Stimulated activated CD4-positive, alpha-beta T cell treated with anti-CD3 and anti-CD28 coated beads, Interleukin-1b, Interleukin-23, amount 100 ng/mL, for 1 hour (primary cell): ENCODE data around the gene FITM1.
"Not testable (repeated sequence)": the region's sequence is repeated elsewhere in the genome, so short reads cannot be mapped to it uniquely, and the experiment has no call there.

ENCODE experiments used
- DNase-seq, 2 donors: peaks; one replicate each; pipeline ENCODE4 v3.0.0-alpha.2; 2020; ENCODE audit warnings: low read depth in 2 of 2

FITM1 gene

DNA sequence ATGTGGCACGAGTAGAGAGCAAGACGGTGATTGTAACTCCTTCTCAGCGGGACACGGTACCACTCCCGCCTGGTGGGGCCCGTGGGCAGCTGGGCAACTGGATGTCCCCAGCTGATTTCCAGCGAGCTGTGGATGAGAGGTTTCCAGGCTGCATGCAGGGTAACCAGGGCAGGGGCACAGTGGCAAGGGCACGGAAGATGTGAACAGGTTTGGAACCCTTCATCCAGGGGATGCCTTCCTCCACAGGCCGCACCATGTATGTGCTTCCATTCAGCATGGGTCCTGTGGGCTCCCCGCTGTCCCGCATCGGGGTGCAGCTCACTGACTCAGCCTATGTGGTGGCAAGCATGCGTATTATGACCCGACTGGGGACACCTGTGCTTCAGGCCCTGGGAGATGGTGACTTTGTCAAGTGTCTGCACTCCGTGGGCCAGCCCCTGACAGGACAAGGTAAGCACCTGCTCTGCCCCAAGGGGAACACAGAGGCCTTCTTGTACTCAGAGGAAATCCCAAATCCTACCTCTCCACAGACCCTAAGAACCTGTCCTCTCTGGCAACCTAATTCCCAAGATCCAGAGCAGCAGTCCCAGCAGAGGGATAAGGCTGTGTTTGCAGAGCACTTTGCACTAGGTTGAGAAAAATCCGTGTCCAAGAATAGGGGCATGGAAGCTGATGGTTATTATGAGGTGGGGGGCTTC is 32.1 kb upstream of the FITM1 start:
- DNase-seq, result no peak

DNA sequence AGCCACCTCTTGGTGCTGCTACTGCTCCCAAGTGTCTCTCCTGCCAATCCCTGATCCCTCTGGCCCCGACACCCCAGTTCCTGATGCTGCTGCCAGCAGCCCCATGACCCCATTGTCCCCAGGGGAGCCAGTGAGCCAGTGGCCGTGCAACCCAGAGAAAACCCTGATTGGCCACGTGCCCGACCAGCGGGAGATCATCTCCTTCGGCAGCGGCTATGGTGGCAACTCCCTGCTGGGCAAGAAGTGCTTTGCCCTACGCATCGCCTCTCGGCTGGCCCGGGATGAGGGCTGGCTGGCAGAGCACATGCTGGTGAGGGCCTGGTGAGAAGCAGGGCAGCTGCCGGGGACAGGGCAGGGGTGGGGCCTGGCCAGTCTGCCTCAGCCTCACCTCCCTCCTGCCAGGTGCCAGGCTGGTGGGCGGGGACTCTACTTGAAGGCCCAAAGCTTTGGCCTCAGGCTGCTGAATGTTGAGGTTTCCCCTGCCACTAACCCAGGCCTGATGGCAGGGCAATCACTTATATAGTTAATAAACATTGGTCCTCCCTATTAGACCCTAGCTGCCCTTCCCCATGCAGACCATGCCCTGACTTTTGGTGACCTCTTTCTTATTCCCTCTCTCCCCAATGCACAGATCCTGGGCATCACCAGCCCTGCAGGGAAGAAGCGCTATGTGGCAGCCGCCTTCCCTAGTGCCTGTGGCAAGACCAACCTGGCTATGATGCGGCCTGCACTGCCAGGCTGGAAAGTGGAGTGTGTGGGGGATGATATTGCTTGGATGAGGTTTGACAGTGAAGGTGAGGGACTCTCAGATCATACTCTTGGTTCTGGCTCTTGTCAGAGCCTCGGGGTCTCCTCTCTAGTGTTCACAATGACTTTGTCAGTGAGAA is 31.3 kb upstream of the FITM1 start:
- no peak for DNase-seq

DNA sequence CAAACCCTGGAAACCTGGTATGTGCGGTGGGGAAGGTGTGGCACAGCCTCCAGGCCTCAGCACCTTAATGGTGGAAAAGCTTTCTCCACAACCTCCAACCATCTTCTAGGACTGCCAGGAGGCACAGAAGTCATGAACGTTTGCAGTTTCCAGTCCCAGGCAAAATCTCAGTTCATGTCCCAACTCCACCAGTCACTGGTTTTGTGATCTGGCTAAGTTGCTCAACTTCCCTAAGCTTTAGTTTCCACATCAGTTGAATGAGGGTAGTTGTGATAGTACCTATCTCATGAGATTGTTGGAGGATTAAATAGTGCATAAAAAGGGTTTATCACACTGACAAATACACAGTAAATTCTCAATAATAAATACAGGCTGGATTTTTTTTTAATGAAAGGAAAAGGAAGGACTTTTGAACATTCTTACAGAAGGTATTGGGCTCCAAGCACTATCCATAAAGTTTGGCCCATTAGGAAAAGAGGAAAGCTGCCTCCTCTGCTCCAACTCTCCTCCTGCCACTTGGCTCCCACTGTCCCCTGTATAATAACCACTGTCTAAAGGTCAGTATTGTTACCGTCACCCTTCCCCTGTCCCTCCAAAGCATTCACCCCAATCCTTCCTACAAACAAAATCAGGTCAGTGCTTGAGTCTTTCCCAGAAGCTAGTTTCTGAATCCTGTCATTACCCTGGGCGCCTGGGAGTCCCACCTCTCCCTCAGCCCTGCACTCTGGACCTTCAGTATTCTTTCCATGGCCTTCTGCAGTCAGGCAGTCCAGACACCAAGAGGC is 30.1 kb upstream of the FITM1 start:
- DNase-seq, result no peak

DNA sequence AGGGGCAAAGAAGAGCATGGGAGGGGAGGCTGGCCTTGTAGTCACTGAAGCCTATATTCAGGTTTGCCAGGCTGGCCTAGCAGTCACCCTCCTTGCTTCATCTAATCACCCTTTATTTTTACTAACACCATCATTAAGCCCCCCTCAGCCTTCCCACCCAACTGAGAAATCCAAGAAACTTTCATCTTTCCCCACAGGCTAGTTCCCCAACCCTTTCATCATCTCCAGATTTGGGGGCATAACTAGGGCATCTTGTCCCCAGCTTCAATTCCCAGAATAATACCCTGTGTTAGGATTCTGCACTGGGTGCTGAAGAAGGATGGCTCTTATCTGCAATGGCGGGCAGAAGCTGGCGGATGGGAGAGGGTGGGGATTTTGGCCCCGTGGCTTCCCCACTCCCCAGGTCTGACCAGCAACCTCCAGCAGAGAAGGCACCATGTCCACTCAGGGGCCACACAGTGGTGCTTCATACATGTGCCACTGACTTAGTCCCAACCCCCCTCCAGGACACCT is 29.4 kb upstream of the FITM1 start:
- DNase-seq, result no peak

DNA sequence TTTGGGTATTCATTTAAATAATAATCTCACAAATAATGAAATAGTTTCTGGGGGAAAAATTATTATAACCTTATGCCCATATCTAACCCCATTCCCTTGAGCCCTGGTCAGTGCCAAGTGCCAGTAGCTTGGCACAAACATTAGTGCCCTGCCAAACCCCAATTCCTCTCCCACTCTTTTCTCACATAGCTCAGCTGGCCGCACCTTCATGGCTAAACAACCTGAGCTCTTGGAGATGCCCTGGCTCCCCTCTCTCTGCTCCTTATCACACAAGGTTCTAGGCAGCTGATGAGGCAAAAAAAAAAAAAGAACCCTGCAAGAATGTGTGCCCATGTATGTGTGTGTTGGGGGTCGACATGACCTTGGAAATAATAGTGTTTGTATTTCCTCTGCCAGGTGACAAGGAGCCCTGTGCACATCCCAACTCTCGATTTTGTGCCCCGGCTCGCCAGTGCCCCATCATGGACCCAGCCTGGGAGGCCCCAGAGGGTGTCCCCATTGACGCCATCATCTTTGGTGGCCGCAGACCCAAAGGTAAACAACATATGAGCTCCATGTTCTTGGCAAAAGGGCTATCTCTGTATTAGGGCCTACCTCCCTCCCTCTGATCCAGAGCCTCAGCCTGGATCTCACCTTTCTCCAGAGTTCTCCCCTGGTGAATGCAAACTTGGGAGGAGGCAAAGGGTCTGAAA is 28.0 kb upstream of the FITM1 start:
- DNase-seq, result no peak

DNA sequence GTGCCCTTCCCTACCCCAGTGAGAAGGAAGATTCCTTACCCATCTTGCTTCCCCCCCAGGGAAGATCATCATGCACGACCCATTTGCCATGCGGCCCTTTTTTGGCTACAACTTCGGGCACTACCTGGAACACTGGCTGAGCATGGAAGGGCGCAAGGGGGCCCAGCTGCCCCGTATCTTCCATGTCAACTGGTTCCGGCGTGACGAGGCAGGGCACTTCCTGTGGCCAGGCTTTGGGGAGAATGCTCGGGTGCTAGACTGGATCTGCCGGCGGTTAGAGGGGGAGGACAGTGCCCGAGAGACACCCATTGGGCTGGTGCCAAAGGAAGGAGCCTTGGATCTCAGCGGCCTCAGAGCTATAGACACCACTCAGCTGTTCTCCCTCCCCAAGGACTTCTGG is 27.0 kb upstream of the FITM1 start:
- DNase-seq, result no peak

DNA sequence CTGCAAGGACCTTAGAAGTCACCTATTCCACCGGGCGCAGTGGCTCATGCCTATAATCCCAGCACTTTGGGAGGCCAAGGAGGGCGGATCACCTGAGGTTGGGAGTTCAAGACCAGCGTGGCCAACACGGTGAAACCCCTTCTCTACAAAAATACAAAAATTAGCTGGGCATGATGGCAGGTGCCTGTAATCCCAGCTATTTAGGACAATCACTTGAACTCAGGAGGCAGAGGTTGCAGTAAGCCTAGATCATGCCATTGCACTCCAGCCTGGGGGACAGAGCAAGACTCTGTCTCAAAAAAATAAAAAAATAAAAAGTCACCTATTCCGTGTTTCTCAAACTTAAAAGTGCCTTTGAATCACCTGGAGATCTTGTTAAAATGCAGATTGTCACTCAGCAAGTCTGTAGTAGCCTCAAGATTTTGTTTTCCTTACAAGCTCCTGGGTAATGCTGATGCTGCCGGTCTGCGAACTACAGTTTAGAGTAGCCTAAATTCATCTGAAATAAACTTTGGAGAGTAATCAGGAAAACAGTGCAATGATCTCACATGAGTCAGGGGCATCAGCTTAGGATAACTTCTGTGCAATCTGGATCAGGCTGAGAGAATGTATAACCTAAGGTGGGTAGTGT is 24.7 kb upstream of the FITM1 start:
- DNase-seq, result not testable (repeated sequence)

DNA sequence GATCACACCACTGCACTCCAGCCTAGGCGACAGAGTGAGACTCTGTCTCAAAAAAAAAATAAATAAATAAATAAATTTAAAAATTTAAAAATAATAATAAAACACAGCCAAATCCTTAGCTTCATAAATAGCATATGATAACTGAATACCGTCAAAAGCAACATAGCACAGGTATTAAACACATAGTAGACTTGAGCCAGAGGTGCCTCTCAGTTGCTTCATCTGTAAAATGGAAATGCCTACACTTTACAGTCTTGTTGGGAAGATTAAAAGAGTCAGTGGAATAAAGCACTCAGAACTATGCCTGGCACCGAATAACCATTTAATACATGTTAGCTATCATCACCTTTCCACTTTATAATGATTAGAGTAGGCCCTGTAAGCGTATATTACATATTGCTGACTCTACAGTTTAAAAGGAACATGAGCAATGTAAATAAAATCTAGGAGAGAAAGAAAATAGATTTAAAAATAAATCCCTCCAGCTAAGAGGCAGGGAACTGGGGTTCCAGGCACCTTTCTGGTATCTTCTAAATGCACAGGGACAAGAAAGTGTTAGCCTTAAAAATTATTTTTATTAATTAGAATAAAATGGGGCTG is 23.7 kb upstream of the FITM1 start:
- no peak for DNase-seq

DNA sequence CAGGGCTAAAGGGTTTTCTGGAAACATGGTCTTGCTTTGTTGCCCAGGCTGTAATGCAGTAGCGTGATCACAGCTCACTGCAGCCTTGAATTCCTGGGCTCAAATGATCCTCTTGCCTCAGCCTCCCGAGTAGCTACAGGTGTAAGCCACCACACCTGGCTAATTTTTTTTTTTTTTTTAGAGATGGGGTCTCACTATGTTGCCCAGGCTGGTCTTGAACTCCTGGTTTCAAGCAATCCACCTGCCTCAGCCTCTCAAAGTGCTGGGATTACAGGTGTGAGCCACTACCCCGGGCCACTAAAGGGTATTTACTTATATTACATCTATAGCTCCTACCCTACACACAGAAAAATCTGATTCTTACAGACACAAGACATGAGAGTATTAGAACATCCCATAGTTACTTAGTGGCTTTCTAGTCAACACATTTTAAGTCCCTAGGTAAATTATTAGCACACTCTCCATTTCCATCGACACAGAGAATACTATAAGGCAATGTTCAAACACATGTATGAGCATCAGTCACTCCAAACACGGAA is 22.1 kb upstream of the FITM1 start:
- no peak for DNase-seq

DNA sequence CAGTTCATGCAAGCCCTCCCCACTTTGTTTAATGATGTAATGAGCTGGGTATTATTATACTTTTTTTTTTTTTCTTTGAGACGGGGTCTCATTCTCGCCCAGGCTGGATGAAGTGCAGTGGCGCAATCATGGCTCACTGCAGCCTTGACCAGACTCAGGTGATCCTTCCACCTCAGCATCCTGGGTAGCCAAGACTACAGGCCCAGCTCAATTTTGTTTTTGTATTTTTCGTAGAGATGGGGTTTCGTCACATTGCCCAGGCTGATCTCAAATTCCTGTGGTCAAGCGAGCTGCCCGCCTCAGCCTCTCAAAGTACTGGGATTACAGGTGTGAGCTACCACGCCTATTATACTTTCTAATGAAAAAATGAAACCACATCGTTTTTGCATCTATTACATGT is 20.4 kb upstream of the FITM1 start:
- no peak for DNase-seq

DNA sequence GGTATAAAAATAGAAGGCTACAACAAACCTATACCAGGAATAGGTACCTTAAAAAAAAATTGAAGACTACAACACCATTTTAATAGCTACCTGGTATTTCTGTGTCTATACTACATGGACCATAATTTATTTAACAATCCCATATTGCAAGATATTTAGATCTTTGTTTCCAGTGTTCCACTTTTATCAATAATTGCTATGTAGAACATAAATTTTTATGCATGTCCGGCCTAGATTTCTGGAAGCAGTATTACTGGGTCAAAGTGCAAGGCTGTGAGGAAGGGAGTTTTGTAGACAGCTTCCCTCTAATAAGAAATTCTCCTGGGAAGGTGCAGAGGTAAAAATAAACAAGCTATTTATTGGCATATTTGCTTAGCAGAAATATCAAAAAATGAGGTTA is 19.9 kb upstream of the FITM1 start:
- DNase-seq, result no peak

DNA sequence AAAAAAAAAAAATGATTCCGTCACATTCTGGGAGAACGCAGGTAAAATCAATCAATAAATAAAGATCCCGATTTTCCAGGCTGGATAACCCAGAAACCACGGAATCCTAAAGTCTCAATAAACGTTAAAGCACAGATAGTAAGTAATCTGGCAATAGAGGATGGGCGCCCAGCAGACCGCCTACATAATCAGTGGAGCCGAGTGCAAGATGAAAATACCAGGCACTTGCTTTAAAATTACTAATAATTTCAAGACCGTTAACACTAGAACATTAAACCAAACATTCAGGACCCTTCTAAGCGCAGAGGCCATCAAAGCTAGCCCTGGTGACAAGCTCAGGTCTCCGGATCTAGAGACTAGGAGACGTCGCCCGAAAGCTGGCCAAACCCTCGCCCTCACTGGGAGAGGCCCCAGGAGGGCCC is 17.1 kb upstream of the FITM1 start:
- DNase-seq, result no peak

DNA sequence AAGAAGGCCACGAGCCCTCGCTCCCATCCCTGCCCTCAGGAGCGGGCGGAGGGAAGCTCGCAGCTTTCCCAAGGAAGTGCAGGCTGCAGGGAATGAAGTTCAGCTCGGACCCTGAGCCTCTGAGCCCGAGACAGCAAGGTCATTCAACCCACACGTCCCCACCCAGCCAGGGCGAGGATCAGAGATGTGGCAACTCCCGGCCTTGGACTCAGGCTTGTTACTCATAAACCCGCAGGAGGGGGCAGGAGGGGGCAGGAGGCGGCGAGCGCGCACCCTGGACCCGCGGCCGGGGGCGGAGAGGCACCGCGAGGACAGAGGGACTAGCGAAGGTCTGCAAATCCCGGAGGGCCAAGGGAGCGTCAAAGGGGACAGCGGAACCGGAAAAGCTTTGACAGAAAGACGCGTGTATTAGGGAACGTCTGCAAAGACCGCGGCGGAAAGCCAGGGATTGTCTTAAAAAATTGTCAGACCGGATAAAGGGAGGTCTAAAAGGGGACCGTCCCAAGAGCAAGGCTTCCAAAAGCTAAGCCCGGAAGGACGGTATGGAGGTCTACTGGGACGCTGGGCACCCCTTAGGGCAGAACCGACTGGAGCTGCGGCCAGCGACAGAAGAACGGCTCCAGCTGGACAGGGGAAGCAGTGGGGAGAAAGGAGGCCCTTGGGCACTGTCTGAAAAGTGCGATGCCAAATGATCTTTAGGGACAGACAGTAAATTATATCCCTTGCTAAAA is 16.5 kb upstream of the FITM1 start:
- peak; percentile 40 to 42 for DNase-seq

DNA sequence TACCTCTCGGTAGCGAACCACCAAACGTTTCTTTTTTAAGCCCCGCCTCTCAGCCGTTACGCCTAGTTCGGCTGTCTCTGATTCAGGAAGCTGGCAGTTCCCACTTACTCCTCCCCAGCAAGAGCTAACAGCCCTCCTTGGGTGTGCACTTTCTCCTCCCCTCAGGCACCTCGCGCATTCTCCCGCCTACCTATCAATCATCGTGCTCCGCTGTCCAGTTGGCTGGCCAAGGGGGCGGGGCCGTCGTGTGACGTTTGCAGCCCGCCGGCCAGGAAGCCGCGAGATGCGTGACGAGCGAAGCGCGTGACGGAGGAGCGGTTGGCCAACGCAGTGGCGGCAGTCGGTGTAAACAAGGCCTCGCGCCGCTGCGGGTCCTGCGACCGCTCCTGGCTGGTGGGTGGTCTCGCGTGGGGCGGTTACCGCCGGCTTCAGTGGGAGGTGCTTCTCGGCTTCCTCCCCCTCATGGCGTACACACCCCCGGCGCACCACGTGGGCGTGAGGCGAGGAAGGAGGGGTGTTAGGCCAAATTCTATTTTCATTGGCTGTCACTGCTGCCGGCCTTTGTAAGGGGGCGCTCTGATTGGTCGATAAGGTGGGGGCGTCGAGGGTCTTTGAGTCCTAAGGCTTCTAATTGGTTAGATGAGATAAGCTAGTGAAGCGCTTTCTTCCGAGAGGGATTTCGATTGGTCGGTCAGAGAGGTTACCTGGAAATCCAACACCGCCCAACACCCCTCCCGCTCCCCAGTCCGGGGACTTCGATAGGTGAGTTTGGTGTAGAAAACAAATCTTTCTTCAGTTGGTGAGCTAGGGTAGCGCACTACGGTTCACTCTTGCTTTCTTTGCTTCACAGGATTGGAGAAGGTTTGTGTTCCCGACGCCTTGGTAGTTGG is 15.7 kb upstream of the FITM1 start, which contains the start of the genes DCAF11 and NRL:
DCAF11 (plus strand) TSS at position 246 of the 890 bp plus-strand sequence. CDS start 818 bp downstream, outside the sequence.
NRL (minus strand) TSS at position 418 of the 890 bp plus-strand sequence. CDS start 32,101 bp downstream, outside the sequence.
- peak; percentile 95 for DNase-seq

DNA sequence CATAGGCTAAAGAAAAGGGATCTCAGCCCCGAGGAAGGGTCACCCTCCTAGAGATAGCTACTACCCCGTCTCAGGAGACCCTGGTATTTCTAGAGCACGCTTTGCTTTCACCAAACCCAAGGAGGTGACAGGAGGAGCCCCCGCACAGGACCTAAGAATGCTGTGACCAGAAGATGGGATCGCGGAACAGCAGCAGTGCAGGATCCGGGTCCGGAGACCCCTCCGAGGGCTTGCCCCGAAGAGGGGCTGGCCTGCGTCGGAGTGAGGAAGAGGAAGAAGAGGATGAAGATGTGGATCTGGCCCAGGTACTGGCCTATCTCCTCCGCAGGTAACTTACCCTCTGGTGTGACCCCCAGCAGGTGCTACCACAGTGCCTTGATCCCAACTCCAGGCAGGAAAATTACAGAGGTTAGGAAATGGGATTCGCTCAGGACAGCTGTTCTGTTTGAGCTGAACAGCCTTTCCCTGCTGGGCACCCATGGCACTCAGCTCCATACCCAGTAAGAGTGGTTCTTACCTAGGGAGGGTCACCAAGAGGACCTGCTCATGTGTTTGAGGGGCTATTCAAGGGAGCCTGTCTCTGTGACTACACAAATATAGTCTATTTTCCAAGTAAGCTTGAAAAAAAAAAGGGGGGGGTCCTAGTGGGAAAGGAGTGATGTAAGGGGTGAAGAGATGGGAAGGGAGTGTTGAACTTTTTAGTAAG is 14.9 kb upstream of the FITM1 start:
- no peak for DNase-seq

DNA sequence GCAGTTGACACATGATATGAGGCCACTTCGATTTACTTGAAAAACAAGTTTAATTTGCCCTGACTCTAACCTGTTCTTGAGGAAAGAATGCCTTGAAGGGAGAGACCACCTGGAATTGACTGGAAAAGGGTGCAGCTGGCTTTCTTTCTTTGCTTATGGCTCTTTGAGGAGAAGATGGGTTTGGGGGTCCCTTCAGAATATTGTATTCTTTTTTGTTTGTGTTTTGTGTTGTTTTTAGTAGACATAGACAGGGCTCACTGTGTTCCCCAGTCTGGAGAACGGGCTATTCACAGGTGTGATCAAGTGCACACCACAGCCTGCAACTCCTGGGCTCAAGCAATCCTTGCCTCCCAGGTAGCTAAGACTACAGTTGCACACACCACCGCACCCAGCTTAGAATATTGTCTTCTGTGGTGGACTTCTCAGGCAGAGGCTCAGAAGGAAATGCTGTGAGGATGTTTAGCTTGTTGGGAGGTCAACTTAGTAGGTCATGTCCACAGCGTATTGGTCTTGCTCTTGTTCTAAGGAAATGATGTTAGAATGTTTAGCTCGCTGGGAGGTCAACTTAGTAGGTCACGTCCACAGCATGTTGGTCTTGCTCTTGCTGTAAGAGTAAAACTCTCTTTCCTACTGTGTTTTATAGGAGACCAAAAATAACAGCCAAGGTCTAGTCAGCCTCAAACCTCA is 14.2 kb upstream of the FITM1 start:
- no peak for DNase-seq

DNA sequence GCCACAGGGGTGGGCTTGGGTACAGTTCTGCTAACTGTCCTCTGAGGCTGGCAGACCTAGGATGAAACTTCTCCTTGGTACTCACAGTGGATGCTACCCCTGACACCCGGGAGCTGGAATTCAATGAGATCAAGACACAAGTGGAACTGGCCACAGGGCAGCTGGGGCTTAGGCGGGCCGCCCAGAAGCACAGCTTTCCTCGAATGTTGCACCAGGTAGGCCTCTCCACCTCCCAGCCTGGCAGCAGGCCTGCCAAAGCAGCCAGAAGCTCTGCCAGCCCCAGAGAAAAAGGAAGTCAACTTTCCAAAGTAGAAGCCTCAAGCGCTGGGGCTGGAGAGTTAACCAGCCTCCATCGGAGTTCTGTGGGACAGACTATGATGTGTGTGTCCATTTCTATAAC is 13.3 kb upstream of the FITM1 start:
- no peak for DNase-seq
